ENCODE results near the gene ASB16. TPM values are rescaled to one million over a fixed set of nuclear protein-coding genes. Genes with fewer than 3 reads are reported as not detected.
"Not testable (repeated sequence)": the region's sequence is repeated elsewhere in the genome, so short reads cannot be mapped to it uniquely, and the experiment has no call there.

The ASB16 gene
- total RNA-seq, 1 donor from 2014 or later = 0.16 TPM

DNA sequence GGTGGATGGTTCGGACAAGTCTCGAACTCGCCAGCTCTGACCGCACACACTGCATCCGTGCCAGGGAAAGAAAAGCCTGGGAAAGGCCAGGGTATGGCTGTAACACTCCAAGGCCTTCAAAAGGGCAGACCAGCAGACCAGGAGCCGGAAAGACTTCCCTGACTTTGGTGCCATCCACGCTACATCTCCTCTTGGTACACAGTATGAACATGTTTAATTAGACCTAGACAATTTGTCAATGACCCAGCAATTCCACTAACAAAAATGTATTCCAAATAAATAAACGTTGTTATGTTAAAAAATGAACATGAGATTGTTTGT, 46.4 kb upstream of the ASB16 start:
- Mint-ChIP-seq H3K27ac (peak overlapping the region; percentile 94), H3K4me3 (peak overlapping the region; percentile 94), H3K9me3 (no peaks in the 10 kb centered on the region), H3K27me3 (ENCODE audit: low read depth) (no peaks in the 10 kb centered on the region), H3K4me1 (peaks cover 19% of the 10 kb centered on the region), H3K36me3 (no peaks in the 10 kb centered on the region)
- no peak for TF ChIP-seq CTCF (IDR thresholded peaks at IDR 0.05; ENCODE audit: unreplicated experiment)
- no peak for DNase-seq (ENCODE audit: low spot score in 2 of 2, unreplicated experiment in 2 of 2)

- Mint-ChIP-seq H3K9me3 (no peaks in the 10 kb centered on the region), H3K27me3 (ENCODE audit: low read depth) (no peaks in the 10 kb centered on the region), H3K36me3 (no peaks in the 10 kb centered on the region), H3K27ac (no peak overlapping the region), H3K4me3 (no peak overlapping the region), H3K4me1 (peaks cover 6% of the 10 kb centered on the region)
- no peak for TF ChIP-seq CTCF (IDR thresholded peaks at IDR 0.05; ENCODE audit: unreplicated experiment)
- no peak for DNase-seq (ENCODE audit: low spot score in 2 of 2, unreplicated experiment in 2 of 2)
Observed at GRCh38 chr17:44128383-44128782, 42.1 kb upstream of the ASB16 start.

DNA sequence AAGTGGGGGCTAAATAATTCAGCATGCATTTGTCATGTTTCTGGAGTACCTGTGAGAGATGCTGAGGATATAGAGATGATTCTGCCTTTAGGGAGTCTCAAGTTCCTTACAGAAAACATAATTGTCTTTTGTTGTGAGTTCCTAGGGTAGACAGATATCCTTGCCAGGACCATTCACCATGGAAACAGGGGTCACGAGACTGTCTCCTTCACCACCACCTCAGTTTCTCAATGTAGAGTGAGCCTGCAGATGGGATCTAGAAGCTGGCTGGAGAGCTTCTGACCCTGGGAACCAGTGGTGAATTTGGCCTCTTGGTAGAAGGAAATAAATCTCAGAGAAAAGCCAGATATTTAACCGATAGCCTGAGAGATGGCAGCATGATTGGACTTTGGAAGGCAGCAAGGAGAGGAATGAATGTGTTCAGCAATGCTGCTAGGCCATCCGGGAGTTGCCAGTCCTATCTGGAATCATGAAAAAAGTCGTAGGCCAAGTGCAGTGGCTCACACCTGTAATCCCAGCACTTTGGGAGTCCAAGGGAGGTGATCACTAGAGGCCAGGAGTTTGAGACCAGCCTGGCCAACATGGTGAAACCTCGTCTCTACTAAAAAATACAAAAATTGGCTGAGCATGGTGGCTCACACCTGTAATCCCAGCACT, 39.7 kb upstream of the ASB16 start:
- no peak overlapping the region for H3K27ac Mint-ChIP-seq
- H3K4me3 Mint-ChIP-seq = no peak overlapping the region
- no peaks in the 10 kb centered on the region for H3K9me3 Mint-ChIP-seq
- H3K36me3 Mint-ChIP-seq = no peaks in the 10 kb centered on the region
- no peaks in the 10 kb centered on the region for H3K4me1 Mint-ChIP-seq
- no peak for TF ChIP-seq CTCF (IDR thresholded peaks at IDR 0.05; ENCODE audit: unreplicated experiment)
- no peaks in the 10 kb centered on the region for H3K27me3 Mint-ChIP-seq (ENCODE audit: low read depth)
- no peak for DNase-seq (ENCODE audit: low spot score in 2 of 2, unreplicated experiment in 2 of 2)

DNA sequence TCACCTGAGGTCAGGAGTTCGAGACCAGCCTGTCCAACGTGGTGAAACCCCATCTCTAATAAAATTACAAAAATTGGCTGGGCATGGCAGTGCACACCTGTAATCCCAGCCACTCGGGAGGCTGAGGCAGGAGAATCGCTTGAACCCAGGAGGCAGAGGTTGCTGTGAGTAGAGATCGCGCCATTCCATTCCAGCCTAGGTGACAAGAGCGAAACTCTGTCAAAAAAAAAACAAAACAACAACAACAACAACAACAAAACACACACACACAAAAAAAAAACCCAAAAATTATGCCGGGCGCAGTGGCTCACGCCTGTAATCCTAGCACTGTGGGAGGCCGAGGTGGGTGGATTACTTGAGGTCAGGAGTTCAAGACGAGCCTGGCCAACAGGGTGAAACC, 39.1 kb upstream of the ASB16 start:
- not testable (repeated sequence) for DNase-seq (ENCODE audit: low spot score in 2 of 2, unreplicated experiment in 2 of 2); H3K27me3 Mint-ChIP-seq (ENCODE audit: low read depth); H3K4me1 Mint-ChIP-seq; H3K9me3 Mint-ChIP-seq; H3K4me3 Mint-ChIP-seq; H3K36me3 Mint-ChIP-seq; H3K27ac Mint-ChIP-seq

- Mint-ChIP-seq H3K27me3 (ENCODE audit: low read depth) (no peaks in the 10 kb centered on the region), H3K9me3 (no peaks in the 10 kb centered on the region), H3K27ac (no peak overlapping the region), H3K36me3 (no peaks in the 10 kb centered on the region), H3K4me1 (no peaks in the 10 kb centered on the region), H3K4me3 (no peak overlapping the region)
- TF ChIP-seq CTCF (IDR thresholded peaks at IDR 0.05; ENCODE audit: unreplicated experiment) = no peak
- DNase-seq (ENCODE audit: low spot score in 2 of 2, unreplicated experiment in 2 of 2) = no peak
Observed at GRCh38 chr17:44132275-44132821, 38.2 kb upstream of the ASB16 start.

DNA sequence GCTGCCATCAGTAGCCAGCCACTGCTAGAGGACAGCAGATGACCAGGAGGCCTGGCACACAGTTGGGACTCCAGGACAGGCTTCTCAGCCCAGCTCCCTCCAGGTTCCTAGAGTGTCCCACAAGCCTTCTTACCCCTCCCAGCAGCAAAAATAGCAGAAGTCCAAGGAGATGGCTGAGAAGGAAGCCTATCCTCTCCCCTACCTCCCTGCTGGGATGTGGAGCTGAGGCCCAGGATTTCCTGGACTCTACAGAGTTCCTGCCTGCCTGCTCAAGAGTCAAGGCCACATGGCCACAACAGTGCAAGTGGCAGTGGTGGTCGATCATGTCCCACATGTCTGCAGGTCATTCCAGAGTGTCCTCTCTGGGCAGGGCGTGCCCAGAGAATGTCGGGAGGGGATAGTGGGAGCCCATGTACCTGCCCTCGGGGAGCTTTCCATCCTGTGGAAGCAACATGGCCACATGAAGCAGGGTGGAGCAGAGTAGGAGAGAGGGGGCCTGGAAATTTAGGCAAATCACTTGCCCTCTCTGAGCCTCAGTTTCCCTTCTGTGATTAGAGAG, 36.5 kb upstream of the ASB16 start:
- Mint-ChIP-seq H3K27ac (no peak overlapping the region), H3K9me3 (no peaks in the 10 kb centered on the region), H3K27me3 (ENCODE audit: low read depth) (no peaks in the 10 kb centered on the region), H3K36me3 (no peaks in the 10 kb centered on the region), H3K4me1 (peaks cover 11% of the 10 kb centered on the region), H3K4me3 (no peak overlapping the region)
- DNase-seq (ENCODE audit: low spot score in 2 of 2, unreplicated experiment in 2 of 2) = no peak
- no peak for TF ChIP-seq CTCF (IDR thresholded peaks at IDR 0.05; ENCODE audit: unreplicated experiment)
